ENCODE measurements around the gene UPK3BL1. TPM values are rescaled to one million over a fixed set of nuclear protein-coding genes. Genes with fewer than 3 reads are reported as not detected.
"Not testable (repeated sequence)": the region's sequence is repeated elsewhere in the genome, so short reads cannot be mapped to it uniquely, and the experiment has no call there.

UPK3BL1 gene
- polyA plus RNA-seq, 12 donors, result 1.7 to 93.8 (median 12.7) TPM; not detected in 2

DNA sequence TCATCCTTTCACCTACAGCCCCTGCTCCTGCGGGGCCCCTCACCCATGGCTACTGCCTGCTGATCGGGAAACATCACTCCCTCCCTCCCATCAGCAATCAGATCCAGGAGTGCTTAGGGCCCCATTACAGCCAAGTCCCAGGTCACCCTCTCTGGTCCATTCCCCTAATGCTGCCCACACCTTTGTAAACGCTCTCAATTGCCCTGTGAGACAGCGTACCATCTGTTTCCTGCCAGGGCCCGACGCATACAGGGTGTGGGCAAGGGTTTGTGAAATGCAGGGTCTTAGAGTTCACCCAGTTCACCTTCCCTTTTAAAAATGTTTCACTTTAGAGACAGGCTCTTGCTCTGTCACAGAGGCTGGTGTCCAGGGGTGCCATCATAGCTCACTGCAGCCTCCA, 8.3 kb downstream of the UPK3BL1 start:
- DNase-seq, result not testable (repeated sequence)

- DNase-seq, result not testable (repeated sequence)
Observed at GRCh38 chr7:102630622-102631021, 12.0 kb downstream of the UPK3BL1 start.

- DNase-seq, result not testable (repeated sequence)
Observed at GRCh38 chr7:102627271-102627904, 15.2 kb downstream of the UPK3BL1 start.

DNA sequence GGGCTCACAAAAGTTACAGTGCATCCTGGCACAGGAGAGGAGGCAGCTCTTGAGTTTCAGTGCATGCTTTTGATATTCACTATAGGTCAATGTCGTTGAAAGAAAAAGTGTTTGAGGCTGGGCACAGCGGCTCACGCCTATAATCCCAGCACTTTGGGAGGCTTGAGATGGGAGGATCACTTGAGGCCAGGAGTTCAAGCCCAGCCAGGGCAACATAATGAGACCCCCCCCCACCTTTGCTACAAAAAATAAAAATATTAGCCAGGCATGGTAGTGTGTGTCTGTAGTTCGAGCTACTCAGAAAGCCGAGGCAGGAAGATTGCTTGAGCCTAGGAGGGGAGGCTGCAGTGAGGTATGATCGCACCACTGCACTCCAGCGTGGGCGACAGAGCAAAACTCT, 24.5 kb downstream of the UPK3BL1 start:
- not testable (repeated sequence) for DNase-seq

GRCh38 chr7:102616507-102617125, 26.0 kb downstream of the UPK3BL1 start, which contains the start of gene RASA4:
RASA4 (minus strand) TSS chr7:102616756; CDS start chr7:102616689, 67 bp downstream.
- DNase-seq, result not testable (repeated sequence)

- not testable (repeated sequence) for DNase-seq
Observed at GRCh38 chr7:102615930-102616329, 26.7 kb downstream of the UPK3BL1 start.

- not testable (repeated sequence) for DNase-seq
Observed at GRCh38 chr7:102614873-102615272, 27.7 kb downstream of the UPK3BL1 start.

GRCh38 chr7:102614346-102614697, 28.3 kb downstream of the UPK3BL1 start:
- DNase-seq, result not testable (repeated sequence)

- DNase-seq, result not testable (repeated sequence)
Observed at GRCh38 chr7:102613575-102614345, 28.8 kb downstream of the UPK3BL1 start.

DNA sequence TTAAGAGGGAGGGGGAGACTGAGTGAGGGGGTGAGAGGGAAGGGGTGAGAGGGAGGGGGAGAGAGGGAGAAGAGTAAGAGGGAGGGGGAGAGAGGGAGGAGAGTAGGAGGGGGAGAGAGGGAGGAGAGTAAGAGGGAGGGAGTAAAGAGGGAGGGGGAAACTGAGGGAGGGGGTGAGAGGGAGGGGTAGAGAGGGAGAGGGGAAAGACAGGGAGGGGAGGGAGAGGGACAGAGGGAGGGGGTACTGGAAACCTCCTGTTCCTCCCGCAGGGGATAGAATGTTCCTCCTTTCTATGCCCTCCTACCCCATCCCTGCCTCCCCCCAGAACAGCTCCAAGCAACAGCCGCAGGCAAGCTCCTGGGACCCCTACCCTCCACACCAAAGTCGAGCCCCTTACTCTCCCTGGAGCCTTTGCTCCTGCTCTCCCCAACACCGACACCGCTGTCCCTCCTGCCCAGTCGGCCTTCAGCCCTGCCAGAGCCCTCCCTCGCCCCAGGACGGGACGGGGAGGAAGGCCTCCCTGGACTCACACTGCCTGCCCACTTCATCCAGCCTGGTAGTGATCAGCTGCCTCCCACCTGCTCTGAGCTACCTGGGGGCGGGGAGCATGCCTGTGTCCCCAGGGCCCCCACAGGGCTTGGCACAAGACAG, 30.8 kb downstream of the UPK3BL1 start:
- DNase-seq, result peak; percentile 34

DNA sequence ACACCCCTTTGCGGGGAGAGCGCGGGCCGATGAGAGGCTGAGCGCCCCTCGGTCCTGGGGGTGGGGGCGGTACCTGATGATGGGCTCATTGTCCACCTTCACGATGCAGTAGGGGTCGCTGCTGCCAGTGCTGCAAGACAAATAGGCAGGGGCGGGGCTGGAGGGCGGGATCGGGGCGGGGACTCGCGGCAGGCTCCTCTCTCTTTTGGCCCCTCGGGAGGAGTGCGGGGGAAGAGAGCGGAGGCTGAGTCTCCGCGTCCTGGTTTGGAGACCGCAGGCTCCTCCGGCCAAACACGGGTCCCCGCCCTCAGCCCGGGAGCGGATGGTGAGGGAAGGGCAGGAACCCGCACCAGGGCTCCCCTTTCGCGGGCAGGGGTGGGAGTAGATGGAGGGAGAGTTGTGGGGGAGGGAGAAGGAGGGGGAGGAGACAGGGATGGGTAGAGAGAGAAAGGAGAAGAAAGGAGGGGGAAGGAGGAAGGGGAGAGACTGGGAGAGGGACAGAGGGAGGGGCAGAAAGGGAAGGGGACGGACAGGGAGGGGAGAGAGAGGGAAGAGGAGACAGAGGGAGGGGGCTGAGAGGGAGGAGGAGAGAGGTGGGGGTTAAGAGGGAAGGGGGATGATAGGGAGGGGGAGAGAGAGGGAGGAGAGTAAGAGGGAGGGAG, 31.4 kb downstream of the UPK3BL1 start:
- not testable (repeated sequence) for DNase-seq

GRCh38 chr7:102610441-102610840, 32.1 kb downstream of the UPK3BL1 start:
- not testable (repeated sequence) for DNase-seq

DNA sequence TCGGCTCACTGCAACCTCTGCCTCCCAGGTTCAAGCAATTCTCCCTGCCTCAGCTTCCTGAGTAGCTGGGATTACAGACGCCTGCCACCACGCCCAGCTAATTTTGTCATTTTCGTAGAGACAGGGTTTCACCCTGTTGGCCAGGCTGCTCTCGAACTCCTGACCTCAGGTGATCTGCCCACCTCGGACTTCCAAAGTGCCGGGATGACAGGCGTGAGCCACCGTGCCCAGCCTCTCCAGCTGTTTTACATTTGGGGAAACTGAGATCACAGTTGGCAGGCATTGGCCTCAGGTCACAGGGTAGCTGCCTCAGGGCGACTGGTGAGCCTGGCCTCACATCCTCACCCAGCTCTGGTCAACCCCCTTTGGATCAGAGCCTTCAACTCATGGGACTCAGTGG, 32.9 kb downstream of the UPK3BL1 start:
- DNase-seq, result not testable (repeated sequence)

- DNase-seq, result not testable (repeated sequence)
Observed at GRCh38 chr7:102606848-102607247, 35.7 kb downstream of the UPK3BL1 start.

GRCh38 chr7:102604431-102605145, 38.0 kb downstream of the UPK3BL1 start:
- DNase-seq, result not testable (repeated sequence)

- not testable (repeated sequence) for DNase-seq
Observed at GRCh38 chr7:102602317-102602716, 40.3 kb downstream of the UPK3BL1 start.

GRCh38 chr7:102599699-102600098, 42.9 kb downstream of the UPK3BL1 start:
- DNase-seq, result not testable (repeated sequence)

DNA sequence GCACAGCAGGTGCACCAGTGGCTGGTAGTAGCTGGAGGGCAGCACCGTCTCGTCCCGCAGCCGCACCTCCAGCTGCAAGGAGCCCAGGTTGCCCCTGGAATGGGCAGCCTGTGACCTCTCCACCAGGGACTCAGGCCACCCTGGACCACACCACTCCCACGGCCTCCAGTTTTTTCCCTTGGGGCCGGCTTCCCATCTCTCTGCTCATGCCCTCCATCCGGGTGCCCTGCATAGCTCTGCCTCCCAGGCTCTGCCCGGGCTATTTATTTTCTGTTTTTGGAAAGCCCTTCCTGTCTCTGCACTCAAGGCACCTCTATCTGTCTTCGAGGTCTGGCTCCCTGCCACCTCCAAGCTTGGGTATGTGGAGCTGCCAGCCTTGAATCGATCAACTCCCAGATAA, 46.6 kb downstream of the UPK3BL1 start:
- DNase-seq, result not testable (repeated sequence)

DNA sequence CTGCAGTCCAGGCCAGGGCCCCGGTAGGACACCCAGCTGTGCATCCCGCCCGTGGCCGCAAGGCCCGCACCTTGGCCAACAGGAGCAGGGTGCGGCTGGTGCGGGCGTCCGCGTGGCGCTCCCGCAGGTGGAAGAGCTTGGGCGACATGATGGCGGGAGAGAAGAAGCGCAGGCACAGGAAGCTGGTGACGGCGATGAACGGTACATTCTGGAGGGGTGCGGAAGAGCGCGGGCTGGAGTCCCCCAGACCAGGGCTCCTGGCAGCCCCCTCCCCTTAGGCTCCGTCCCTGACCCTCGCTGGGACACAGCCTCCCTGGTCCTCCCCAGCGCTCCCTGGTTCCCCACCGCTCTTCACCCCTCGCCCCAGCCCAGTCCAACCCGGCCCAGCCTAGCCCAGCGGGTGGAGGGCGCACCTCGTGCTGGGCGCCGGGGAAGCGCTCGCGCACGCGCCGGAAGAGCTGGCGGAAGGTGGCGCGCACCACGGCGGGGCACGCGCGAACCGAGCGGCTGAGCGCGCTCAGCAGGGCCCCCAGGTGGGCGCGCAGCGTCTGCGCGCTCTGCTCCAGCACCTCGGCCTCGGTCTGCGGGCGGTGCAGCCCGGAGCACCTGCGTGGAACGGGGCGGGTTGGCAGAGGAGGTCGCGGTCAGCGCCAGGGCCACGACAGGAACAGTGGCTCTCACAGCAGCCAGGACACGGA, 48.8 kb downstream of the UPK3BL1 start:
- not testable (repeated sequence) for DNase-seq

DNA sequence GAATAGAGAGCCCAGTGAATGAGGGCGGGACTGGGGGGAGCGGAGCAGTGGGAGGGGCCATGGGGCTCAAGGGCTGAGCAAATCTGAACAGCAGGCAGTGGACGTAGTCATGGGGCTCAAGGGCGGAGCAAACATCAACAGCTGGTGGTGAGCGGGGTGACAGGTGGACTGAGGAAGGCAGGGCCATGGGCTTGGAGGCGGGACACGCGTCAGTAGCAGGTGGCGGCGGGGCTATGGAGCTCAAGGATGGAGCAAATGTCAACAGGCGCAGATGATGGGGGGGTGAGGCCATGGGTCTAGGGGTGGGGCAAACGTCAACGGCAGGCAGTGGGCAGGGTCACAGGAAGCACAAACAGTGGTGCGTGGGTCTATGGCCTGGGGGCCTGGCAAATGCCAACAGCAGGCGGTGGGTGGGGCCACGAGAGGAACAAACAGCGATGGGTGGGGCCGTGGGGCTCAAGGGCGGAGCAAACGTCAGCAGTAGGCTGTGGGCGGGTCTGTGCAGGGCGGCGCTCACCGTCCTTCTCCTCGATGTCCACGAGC, 50.0 kb downstream of the UPK3BL1 start:
- not testable (repeated sequence) for DNase-seq
